Transverse colon (tissue), 3 donors: ENCODE results near the gene TRAF7.

Experiments used
- POLR2A ChIP-seq: fragments of 450-650 bp; IDR thresholded peaks from one replicate; pipeline ENCODE4 v1.6.1; 2016; ENCODE audit warnings: antibody characterized with exemption, mild to moderate bottlenecking, moderate library complexity
- TF ChIP-seq, protein P1 (sequence below), 5 experiments: fragments of 200-600 bp in 3 of 5; fragments of 450-650 bp in 2 of 5; sonication (generic) in 3 of 5; IDR thresholded peaks; 1 replicate in 2 of 5; 2 replicates in 3 of 5; pipeline ENCODE4 v1.5.1; 2016 to 2017; ENCODE audit warnings: antibody characterized with exemption in 5 of 5, inconsistent platforms in 3 of 5, mild to moderate bottlenecking in 2 of 5, moderate library complexity in 1 of 5

DNA sequence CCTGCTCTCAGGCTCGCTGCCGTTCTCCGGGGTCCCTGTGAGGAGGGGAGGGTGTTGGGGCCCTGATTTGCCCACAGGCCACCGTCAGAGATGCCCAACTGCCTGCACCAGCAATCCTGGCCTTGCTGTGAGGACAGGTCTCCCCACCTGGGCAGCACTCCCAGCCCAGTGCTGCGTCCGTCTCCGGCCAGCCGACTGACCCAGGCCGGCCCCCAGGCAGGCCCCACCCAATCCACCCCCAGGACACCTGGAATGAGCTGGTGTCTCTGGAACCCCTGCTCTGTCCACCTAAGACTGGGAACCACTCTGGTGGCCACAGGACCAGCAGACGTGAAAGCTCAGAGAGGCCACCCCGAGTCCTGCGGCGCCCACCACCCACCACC, 40.0 kb upstream of the TRAF7 start:
- TF ChIP-seq, protein P1, sequence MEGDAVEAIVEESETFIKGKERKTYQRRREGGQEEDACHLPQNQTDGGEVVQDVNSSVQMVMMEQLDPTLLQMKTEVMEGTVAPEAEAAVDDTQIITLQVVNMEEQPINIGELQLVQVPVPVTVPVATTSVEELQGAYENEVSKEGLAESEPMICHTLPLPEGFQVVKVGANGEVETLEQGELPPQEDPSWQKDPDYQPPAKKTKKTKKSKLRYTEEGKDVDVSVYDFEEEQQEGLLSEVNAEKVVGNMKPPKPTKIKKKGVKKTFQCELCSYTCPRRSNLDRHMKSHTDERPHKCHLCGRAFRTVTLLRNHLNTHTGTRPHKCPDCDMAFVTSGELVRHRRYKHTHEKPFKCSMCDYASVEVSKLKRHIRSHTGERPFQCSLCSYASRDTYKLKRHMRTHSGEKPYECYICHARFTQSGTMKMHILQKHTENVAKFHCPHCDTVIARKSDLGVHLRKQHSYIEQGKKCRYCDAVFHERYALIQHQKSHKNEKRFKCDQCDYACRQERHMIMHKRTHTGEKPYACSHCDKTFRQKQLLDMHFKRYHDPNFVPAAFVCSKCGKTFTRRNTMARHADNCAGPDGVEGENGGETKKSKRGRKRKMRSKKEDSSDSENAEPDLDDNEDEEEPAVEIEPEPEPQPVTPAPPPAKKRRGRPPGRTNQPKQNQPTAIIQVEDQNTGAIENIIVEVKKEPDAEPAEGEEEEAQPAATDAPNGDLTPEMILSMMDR (IDR thresholded peaks at IDR 0.05) = no peak
- no peak for TF ChIP-seq POLR2A
